ENCODE results near the gene ADAMTS16.

Gene ADAMTS16

GRCh38 chr5:5320062-5320805, 180.1 kb downstream of the ADAMTS16 start:
- H3K27ac ChIP-seq (replicated peaks; ENCODE audit: low read length): no peak overlapping the region
- no peaks in the 10 kb centered on the region for H3K27me3 ChIP-seq (ENCODE audit: control insufficient read depth in 3 of 3, insufficient read depth in 3 of 3, low read depth in 1 of 3, low read length in 3 of 3)
- H2BK120ac ChIP-seq (ENCODE audit: low read depth, low read length): no peak overlapping the region
- no peaks in the 10 kb centered on the region for H3K4me1 ChIP-seq (ENCODE audit: control insufficient read depth in 2 of 2, insufficient read depth in 1 of 2, low read depth in 1 of 2, low read length in 2 of 2)
- H3K4ac ChIP-seq (ENCODE audit: low read length): no peak overlapping the region
- no peak overlapping the region for H4K8ac ChIP-seq (ENCODE audit: low read depth, low read length)
- no peak overlapping the region for H3K4me2 ChIP-seq (ENCODE audit: insufficient read depth, low read length, poor library complexity, severe bottlenecking)
- no peak overlapping the region for H2AFZ ChIP-seq (ENCODE audit: low read length)
- no peak overlapping the region for H3K14ac ChIP-seq (ENCODE audit: low read length)
- no peak overlapping the region for H2AK5ac ChIP-seq (ENCODE audit: low read depth, low read length)
- no CpG with 5 or more reads among the region's 15 CpGs for WGBS, 2 donors (ENCODE audit: extremely low coverage in 2 of 2, insufficient read length in 2 of 2, insufficient replicate concordance in 1 of 2)
- H3K23ac ChIP-seq (ENCODE audit: low read depth, low read length, poor library complexity): no peak overlapping the region
- DNase-seq (ENCODE audit: low spot score): no peak
- no peak overlapping the region for H2BK12ac ChIP-seq (ENCODE audit: low read length)
- H3K79me1 ChIP-seq (ENCODE audit: low read depth, low read length): no peaks in the 10 kb centered on the region
- H3K36me3 ChIP-seq (replicated peaks in 1 of 2; ENCODE audit: control insufficient read depth in 2 of 2, insufficient read depth in 2 of 2, low read length in 2 of 2): no peaks in the 10 kb centered on the region
- no peak overlapping the region for H2BK15ac ChIP-seq (ENCODE audit: low read length)
- H4K91ac ChIP-seq (ENCODE audit: low read depth, low read length, poor library complexity): no peak overlapping the region
- H3K18ac ChIP-seq (ENCODE audit: low read length): no peak overlapping the region
- H3K9ac ChIP-seq (ENCODE audit: low read depth, low read length, poor library complexity): no peak overlapping the region
- H3K4me3 ChIP-seq (ENCODE audit: low read length in 2 of 2): no peak overlapping the region
- no peak overlapping the region for H2BK5ac ChIP-seq (ENCODE audit: low read length)
- H3K9me3 ChIP-seq (replicated peaks in 1 of 2; ENCODE audit: control insufficient read depth in 2 of 2, insufficient read depth in 1 of 2, low read depth in 1 of 2, low read length in 2 of 2): no peaks in the 10 kb centered on the region

GRCh38 chr5:5321137-5321536, 181.0 kb downstream of the ADAMTS16 start:
- Histone ChIP-seq H4K8ac (ENCODE audit: low read depth, low read length) (no peak overlapping the region), H3K4me3 (ENCODE audit: low read length in 2 of 2) (no peak overlapping the region), H2BK12ac (ENCODE audit: low read length) (no peak overlapping the region), H3K4me1 (ENCODE audit: control insufficient read depth in 2 of 2, insufficient read depth in 1 of 2, low read depth in 1 of 2, low read length in 2 of 2) (peaks cover 0 to 7% of the 10 kb centered on the region in 2 donors), H3K4me2 (ENCODE audit: insufficient read depth, low read length, poor library complexity, severe bottlenecking) (no peak overlapping the region), H3K18ac (ENCODE audit: low read length) (no peak overlapping the region), H2BK5ac (ENCODE audit: low read length) (no peak overlapping the region), H3K9ac (ENCODE audit: low read depth, low read length, poor library complexity) (no peak overlapping the region), H3K79me1 (ENCODE audit: low read depth, low read length) (no peaks in the 10 kb centered on the region), H4K91ac (ENCODE audit: low read depth, low read length, poor library complexity) (no peak overlapping the region), H2AK5ac (ENCODE audit: low read depth, low read length) (no peak overlapping the region), H2BK15ac (ENCODE audit: low read length) (no peak overlapping the region), H2AFZ (ENCODE audit: low read length) (no peak overlapping the region), H2BK120ac (ENCODE audit: low read depth, low read length) (no peak overlapping the region), H3K23ac (ENCODE audit: low read depth, low read length, poor library complexity) (no peak overlapping the region), H3K36me3 (replicated peaks in 1 of 2; ENCODE audit: control insufficient read depth in 2 of 2, insufficient read depth in 2 of 2, low read length in 2 of 2) (no peaks in the 10 kb centered on the region), H3K4ac (ENCODE audit: low read length) (no peak overlapping the region), H3K27ac (replicated peaks; ENCODE audit: low read length) (no peak overlapping the region), H3K27me3 (ENCODE audit: control insufficient read depth in 3 of 3, insufficient read depth in 3 of 3, low read depth in 1 of 3, low read length in 3 of 3) (no peaks in the 10 kb centered on the region), H3K9me3 (replicated peaks in 1 of 2; ENCODE audit: control insufficient read depth in 2 of 2, insufficient read depth in 1 of 2, low read depth in 1 of 2, low read length in 2 of 2) (no peaks in the 10 kb centered on the region), H3K14ac (ENCODE audit: low read length) (no peak overlapping the region)
- no peak for DNase-seq (ENCODE audit: low spot score)
- no CpG with 5 or more reads among the region's 2 CpGs for WGBS, 2 donors (ENCODE audit: extremely low coverage in 2 of 2, insufficient read length in 2 of 2, insufficient replicate concordance in 1 of 2)

GRCh38 chr5:5323551-5323950, 183.4 kb downstream of the ADAMTS16 start:
- H3K36me3 ChIP-seq (replicated peaks in 1 of 2; ENCODE audit: control insufficient read depth in 2 of 2, insufficient read depth in 2 of 2, low read length in 2 of 2): no peaks in the 10 kb centered on the region
- H3K4ac ChIP-seq (ENCODE audit: low read length): no peak overlapping the region
- H2AFZ ChIP-seq (ENCODE audit: low read length): no peak overlapping the region
- no peak overlapping the region for H4K91ac ChIP-seq (ENCODE audit: low read depth, low read length, poor library complexity)
- no peak overlapping the region for H4K8ac ChIP-seq (ENCODE audit: low read depth, low read length)
- no peak overlapping the region for H2BK15ac ChIP-seq (ENCODE audit: low read length)
- WGBS, 2 donors (ENCODE audit: extremely low coverage in 2 of 2, insufficient read length in 2 of 2, insufficient replicate concordance in 1 of 2): no CpG with 5 or more reads among the region's 2 CpGs
- DNase-seq (ENCODE audit: low spot score): no peak
- H3K4me2 ChIP-seq (ENCODE audit: insufficient read depth, low read length, poor library complexity, severe bottlenecking): no peak overlapping the region
- H2BK12ac ChIP-seq (ENCODE audit: low read length): no peak overlapping the region
- H3K14ac ChIP-seq (ENCODE audit: low read length): no peak overlapping the region
- H2BK120ac ChIP-seq (ENCODE audit: low read depth, low read length): no peak overlapping the region
- no peak overlapping the region for H3K4me3 ChIP-seq (ENCODE audit: low read length in 2 of 2)
- H3K27me3 ChIP-seq (ENCODE audit: control insufficient read depth in 3 of 3, insufficient read depth in 3 of 3, low read depth in 1 of 3, low read length in 3 of 3): no peaks in the 10 kb centered on the region
- H3K9ac ChIP-seq (ENCODE audit: low read depth, low read length, poor library complexity): no peak overlapping the region
- H3K18ac ChIP-seq (ENCODE audit: low read length): no peak overlapping the region
- H3K9me3 ChIP-seq (replicated peaks in 1 of 2; ENCODE audit: control insufficient read depth in 2 of 2, insufficient read depth in 1 of 2, low read depth in 1 of 2, low read length in 2 of 2): no peaks in the 10 kb centered on the region
- H2AK5ac ChIP-seq (ENCODE audit: low read depth, low read length): peak overlapping the region; percentile 45
- H3K27ac ChIP-seq (replicated peaks; ENCODE audit: low read length): no peak overlapping the region
- H3K23ac ChIP-seq (ENCODE audit: low read depth, low read length, poor library complexity): no peak overlapping the region
- H2BK5ac ChIP-seq (ENCODE audit: low read length): no peak overlapping the region
- peaks cover 2 to 21% of the 10 kb centered on the region in 2 donors for H3K4me1 ChIP-seq (ENCODE audit: control insufficient read depth in 2 of 2, insufficient read depth in 1 of 2, low read depth in 1 of 2, low read length in 2 of 2)
- H3K79me1 ChIP-seq (ENCODE audit: low read depth, low read length): no peaks in the 10 kb centered on the region

- Histone ChIP-seq H3K4me3 (ENCODE audit: low read length in 2 of 2) (no peak overlapping the region), H2BK15ac (ENCODE audit: low read length) (peak overlapping the region; percentile 93), H3K14ac (ENCODE audit: low read length) (peak overlapping the region; percentile 39), H3K4me1 (ENCODE audit: control insufficient read depth in 2 of 2, insufficient read depth in 1 of 2, low read depth in 1 of 2, low read length in 2 of 2) (peaks cover 2 to 23% of the 10 kb centered on the region in 2 donors), H3K36me3 (replicated peaks in 1 of 2; ENCODE audit: control insufficient read depth in 2 of 2, insufficient read depth in 2 of 2, low read length in 2 of 2) (no peaks in the 10 kb centered on the region), H3K4me2 (ENCODE audit: insufficient read depth, low read length, poor library complexity, severe bottlenecking) (no peak overlapping the region), H4K91ac (ENCODE audit: low read depth, low read length, poor library complexity) (peak overlapping the region; percentile 89), H2BK12ac (ENCODE audit: low read length) (peak overlapping the region; percentile 82), H3K79me1 (ENCODE audit: low read depth, low read length) (no peaks in the 10 kb centered on the region), H3K27me3 (ENCODE audit: control insufficient read depth in 3 of 3, insufficient read depth in 3 of 3, low read depth in 1 of 3, low read length in 3 of 3) (no peaks in the 10 kb centered on the region), H2BK5ac (ENCODE audit: low read length) (peak overlapping the region; percentile 44), H3K18ac (ENCODE audit: low read length) (peak overlapping the region; percentile 95), H3K9ac (ENCODE audit: low read depth, low read length, poor library complexity) (peak overlapping the region; percentile 2), H2AFZ (ENCODE audit: low read length) (peak overlapping the region; percentile 70), H4K8ac (ENCODE audit: low read depth, low read length) (peak overlapping the region; percentile 83), H3K4ac (ENCODE audit: low read length) (peak overlapping the region; percentile 91), H2AK5ac (ENCODE audit: low read depth, low read length) (peak overlapping the region; percentile 99), H3K23ac (ENCODE audit: low read depth, low read length, poor library complexity) (peak overlapping the region; percentile 1), H3K9me3 (replicated peaks in 1 of 2; ENCODE audit: control insufficient read depth in 2 of 2, insufficient read depth in 1 of 2, low read depth in 1 of 2, low read length in 2 of 2) (no peaks in the 10 kb centered on the region), H2BK120ac (ENCODE audit: low read depth, low read length) (peak overlapping the region; percentile 99), H3K27ac (replicated peaks; ENCODE audit: low read length) (peak overlapping the region; percentile 55)
- WGBS, 2 donors (ENCODE audit: extremely low coverage in 2 of 2, insufficient read length in 2 of 2, insufficient replicate concordance in 1 of 2): no CpG with 5 or more reads among the region's 9 CpGs
- peak; percentile 30 for DNase-seq (ENCODE audit: low spot score)
Observed at GRCh38 chr5:5326115-5326758, 186.1 kb downstream of the ADAMTS16 start.
